Umbilical cord (tissue), 2 donors: ENCODE measurements around the gene CGB7. TPM values are rescaled to one million over a fixed set of nuclear protein-coding genes. Genes with fewer than 3 reads are reported as not detected.

ENCODE experiments used
- DNase-seq: peaks from one replicate; pipeline ENCODE4 v3.0.0-alpha.2; 2015; ENCODE audit warnings: low spot score
- total RNA-seq: library from RNA; depleted of rRNA; stranded (reverse); fragments of >200 nt; gene quantifications from one replicate; pipeline ENCODE4 v1.2.3, GENCODE V29; 2014; ENCODE audit warnings: low replicate concordance; ENCODE audit not compliant: insufficient read depth

CGB7 gene
- not detected for total RNA-seq

DNA sequence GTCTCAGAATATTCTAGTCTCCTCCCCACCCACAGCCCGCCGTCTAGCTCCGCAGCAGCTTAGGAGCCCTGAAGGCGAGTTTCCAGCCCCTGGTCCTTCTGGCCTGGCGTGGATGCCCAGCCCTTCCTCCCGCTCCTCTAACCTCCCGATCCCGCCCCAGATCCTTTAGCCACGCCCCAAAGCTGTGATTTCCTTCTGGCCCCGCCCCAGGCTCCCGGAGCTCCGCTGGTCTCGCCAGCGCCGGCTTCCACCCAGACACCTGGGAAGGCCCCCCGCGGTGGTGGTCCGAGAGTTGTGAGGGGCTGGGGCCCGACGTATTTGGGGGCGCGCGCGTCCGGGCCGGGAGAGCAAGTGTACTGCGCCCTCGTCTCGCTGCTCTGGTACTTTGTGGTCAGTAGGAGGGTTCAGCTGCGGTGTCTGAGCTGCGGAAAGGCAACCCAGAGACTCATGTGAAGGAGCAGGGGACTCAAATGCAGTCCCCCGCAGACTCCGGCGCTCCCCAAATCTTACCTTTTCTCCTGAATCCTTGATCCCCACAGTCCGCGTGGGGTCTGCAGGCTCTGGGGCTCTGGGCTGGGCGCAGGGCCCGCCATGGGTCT, at the start of gene CGB7:
CGB7 (minus strand) TSS at position 114 of the 599 bp plus-strand sequence. CDS start 2,374 bp downstream, outside the sequence.
- DNase-seq = peak; percentile 68

DNA sequence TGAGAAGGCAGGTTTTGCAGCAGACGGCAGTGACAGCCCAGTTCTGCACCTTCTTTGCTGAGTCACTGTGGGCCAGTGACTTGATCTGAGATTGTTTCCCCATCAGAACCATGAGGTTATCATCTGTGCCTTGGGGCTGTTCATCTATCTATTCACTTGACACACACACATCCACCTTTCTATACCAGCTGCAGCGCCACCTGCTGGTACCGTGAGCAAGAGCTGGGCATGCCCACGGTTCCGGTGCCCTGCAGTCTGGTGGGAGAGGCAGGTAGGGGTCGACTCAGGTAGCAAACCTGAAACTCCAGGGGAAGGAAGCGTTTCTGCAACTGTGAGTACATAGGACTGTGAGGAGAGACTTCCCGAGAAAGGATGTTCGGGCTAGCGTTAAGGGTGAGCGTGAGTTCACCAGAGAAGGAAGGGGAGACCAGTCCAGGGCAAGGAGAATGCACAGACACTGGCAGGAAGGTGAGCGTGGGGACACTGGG, 49.1 kb upstream of the CGB7 start:
- peak; percentile 55 for DNase-seq

DNA sequence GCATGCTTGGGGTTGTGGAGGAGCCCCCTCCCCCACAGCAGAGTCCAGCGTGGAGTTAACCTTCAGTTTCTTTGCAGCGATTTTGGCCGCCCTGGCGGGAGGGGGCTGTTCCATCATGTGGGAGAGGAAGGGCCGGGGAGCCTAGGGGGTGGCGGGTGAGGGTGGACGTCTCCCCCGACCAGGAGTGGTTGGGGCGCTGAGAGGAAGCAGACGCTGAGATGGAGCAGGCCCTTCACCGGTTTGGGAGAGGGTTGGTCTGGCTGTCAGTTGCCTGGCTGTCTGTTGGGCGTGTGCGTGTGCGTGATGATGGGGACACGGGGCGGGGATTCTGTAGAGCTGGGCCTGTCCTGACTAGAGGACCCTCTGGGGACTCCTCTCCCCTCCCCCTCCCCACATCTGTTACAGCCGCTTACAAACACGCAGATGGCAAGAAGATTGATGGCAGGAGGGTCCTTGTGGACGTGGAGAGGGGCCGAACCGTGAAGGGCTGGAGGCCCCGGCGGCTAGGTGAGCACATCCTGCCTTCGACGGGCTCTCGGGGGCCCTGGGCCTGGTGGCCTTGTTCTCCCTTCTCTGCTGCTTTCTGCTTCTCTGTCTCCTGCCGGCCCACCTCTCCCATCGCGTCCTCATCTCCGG, 46.8 kb upstream of the CGB7 start:
- DNase-seq = peak; percentile 68

DNA sequence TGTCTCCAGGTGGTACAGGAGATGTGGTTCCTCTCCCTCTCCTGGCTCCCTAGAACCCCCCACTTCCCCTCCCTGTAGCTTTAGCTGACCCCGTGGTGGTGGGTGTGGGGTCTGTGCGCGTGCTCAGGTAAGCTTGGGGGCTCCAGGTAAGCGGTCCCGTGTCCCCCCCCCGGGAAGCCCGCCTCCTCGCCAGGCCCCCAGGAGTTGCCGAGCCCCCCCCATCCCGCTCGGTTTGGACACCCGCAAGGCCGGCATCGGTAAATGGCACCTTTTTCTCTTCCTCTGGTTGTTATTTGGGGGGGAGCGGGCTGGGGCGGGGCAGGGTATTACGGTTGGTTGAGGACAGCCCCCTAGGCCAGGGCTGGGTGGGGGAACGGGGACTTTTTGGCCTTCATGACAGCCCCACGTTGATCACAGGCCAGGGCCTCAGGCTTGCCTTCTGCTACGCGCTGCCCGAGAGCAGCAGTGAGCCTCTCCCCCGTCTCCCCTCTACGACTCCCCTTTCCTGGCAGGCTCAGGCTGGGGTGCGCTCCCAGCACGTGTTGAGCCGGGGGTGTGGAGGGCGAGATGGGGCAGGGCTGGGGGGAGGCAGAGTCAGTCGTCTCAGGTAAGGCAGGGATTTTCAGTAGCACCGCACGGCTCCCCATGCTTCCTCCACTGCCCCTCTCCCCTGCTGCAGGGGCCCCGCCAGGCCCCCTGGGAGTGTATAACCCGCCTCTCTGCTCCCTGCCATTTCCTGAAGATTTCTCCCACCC, 46.0 kb upstream of the CGB7 start:
- DNase-seq = peak; percentile 42

DNA sequence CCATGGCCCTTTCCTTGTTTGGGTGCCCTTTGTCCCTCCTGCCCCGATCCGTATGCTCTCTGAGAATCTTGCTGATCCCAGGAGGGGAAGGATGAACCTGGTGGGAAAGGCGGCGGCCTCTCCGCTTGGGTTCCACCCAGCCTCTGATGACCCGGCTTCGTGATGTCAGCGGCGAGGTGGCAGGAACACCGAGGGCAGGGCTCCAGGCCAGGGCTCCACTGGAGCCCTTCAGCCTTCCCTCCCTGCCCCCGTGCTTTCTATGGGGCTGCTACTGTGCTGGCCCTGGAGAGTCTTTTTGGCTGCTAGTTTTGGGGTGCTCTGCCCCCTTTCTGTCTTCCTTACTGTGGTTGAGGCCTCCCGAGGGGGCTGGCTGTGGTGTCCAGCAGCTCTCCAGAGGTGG, 44.8 kb upstream of the CGB7 start:
- DNase-seq = no peak

DNA sequence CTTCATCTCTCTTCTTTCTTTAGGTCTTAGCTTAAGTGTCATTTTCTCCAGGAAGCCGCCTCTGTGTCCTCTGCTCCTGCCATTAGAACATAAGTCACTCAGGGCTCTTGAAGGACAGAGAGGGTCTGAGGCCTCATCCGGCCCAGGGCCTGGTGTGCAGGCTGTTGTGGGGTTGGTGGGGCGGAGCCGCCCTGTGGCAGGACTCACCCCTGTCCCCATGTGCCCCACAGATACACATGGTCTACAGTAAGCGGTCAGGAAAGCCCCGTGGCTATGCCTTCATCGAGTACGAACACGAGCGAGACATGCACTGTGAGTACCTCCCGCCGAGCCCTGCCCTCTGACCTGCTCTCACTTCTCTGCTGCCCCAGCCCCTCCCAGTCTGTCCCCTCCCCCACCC, 43.6 kb upstream of the CGB7 start:
- no peak for DNase-seq

DNA sequence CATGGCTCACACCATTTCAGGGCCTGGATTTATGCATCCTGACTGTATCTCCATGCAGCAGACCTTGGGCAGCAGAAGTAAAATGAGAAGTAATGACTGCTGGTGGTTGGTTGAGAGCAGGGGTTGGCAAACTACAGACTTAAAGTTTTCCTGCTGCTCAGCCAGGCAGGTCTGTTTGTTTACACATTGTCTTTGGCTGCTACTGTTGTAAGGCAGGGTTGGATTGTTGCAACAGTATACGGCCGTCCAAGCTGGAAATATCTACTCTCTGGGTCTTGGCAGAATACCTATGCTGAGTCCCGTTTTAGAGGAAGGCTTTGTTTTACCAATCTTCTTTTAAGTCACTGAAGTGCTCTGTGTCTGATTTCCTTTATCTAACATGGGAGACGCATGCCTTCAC, 41.2 kb upstream of the CGB7 start:
- DNase-seq = no peak

DNA sequence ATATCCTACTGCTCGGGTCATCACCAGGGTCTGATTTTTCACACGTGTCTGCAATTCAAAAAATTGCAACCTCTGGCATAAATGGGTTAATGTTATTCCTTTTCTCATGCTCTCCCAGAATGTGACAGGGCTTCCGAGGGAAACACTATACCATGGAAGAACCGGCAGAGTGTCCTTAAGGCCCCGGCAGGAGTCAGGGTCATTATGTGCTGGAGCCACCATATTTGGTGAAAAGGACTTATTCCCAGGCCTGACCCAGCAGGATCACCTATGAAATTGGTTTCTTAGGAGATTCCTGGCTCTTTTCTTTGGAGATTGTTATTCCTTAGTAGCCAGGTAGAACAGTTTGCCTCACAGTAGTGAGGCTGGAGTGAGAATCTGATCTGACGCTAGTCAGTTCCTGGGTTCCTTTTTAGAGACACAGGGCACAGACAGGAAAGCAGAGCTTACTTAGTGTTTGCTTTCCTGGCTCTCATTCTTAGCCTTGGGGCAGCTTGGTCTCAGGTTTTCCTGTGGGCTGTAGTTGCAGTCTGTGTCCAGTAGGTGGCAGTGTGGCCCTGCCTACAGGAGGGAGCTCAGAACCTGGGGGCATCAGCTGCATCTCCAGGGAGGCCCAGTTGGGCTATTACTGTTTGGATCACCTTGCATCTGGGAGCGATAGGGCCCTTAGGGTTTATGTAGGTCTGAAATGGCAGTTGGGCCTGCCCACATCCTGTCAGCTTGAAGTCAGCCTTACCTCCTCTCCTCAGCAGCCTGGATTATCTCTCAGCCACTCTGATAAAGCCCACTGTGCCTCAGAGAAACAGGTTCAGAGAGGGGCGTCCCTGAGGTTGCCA, 40.1 kb upstream of the CGB7 start:
- peak; percentile 82 for DNase-seq

DNA sequence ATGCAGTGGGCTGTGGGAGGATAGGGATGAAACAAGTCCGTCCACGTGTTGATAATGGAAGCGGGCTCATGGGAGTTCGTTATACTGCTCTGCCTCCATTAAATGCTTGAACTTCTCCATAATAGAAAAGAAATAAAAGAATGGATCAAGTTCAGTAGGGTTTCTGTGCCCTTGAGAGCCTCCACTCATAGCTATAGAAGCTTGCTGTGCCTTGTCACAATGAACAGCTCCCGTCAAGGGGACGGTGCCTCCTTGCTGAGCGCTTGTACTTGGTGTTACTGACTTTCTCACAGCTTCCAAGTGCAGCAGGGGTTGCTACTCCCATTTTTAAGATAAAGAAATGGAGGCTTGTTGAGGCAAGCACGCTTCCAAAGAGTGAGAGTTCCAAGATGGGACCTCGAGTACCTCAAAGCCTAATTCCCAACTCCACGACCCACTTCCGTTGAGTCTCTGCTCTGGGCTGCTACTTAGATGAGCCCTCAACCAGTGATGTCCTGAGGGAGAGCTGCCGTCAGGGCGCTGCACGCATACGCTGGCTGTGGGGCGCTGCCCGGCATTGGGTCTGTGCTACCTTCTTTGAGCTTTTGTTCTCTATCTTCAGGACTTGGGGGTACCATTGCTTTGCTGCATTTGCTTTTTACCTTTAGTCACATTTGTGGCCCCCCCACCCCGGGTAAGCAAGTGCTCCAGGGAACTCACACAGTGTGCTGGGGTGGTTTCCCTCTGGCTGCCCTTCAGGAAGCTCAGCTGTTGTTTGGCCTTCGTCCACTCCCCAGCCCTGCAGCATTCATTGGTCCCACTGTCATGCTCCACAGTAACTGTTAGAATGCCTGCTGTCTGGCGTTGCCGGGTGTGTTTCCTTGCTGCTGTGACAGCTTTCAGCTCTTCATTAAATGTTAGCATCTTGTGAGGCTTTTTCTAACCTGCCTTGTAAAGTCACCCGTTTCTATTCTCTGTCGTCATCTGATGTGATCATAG, 37.2 kb upstream of the CGB7 start:
- DNase-seq = no peak

DNA sequence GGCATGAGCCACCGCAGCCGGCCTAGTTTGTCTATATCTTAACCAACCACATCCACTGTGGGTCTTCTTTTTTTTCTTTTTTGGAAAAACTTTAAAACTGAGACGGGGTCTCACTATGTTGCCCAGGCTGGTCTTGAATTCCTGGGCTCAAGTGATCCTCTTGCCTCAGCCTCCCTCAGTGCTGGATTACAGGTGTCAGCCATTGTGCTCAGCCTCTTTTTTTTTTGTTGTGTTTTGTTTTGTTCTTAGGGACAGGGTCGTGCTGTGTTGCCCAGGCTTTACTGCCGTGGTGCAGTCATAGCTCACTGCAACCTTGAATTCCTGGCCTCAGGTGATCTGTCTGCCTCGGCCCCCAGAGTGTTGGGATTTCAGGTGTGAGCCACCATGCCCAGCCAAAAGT, 35.1 kb upstream of the CGB7 start:
- no peak for DNase-seq

DNA sequence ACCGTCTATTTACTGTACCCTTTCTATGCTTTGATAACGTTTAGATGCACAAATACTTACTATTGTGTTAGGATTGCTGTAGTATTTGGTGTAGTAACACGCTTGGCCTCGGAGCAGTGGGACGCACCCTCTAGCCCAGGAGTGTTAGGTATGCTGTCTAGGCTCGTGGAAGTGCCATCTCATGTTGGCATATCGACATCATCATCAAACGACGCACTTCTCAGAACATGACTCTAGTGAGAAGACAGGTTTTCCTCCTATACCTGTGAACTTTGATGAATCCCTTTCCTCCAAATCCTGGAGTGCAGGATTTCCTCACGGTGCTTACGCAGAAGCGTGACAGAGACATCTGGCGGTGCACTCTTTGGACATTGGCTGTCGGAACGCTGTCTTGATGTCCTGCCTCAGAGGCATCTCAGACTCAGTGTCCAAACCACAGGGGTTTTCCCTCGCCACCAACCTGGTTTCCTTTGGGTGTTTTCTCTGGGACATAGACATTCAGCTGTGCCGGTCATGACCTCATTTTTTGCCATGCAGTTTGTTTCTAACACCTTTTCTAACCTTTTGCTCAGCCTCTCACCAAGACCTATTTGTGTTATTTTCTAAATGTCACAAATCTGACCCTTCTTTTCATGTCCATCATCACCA, 34.0 kb upstream of the CGB7 start:
- no peak for DNase-seq

DNA sequence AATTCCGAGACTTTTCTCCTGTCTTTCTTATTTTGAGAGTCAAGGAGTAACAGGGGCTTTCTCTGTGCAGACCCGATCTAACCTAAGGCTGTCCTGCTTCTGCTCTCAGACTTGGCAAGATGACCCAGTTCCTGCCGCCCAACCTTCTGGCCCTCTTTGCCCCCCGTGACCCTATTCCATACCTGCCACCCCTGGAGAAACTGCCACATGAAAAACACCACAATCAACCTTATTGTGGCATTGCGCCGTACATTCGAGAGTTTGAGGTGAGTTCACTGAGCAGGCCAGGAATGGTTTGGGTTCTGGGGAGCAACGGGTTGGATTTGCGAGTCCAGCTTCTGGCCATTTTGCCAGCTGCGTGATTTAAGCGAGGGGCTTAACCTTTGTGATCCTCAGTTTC, 28.7 kb upstream of the CGB7 start:
- DNase-seq = no peak

DNA sequence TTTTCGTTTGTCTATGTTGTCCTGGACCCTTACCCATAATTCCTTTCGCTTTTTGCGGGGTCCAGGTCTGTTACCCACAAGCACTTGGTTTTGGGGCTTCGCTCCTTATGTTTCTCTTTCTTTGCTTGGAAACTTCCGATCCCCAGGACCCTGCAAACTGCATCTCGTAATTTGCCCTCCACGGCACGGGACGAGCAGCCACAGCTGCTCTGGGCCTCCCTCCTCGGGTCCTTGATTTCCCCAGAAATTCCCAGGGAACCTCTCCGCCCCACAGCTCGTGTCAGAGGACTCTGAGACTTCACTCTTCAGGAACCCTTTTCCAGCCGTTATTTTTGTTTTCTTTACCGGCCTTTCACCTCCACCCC, 28.3 kb upstream of the CGB7 start:
- DNase-seq = no peak

DNA sequence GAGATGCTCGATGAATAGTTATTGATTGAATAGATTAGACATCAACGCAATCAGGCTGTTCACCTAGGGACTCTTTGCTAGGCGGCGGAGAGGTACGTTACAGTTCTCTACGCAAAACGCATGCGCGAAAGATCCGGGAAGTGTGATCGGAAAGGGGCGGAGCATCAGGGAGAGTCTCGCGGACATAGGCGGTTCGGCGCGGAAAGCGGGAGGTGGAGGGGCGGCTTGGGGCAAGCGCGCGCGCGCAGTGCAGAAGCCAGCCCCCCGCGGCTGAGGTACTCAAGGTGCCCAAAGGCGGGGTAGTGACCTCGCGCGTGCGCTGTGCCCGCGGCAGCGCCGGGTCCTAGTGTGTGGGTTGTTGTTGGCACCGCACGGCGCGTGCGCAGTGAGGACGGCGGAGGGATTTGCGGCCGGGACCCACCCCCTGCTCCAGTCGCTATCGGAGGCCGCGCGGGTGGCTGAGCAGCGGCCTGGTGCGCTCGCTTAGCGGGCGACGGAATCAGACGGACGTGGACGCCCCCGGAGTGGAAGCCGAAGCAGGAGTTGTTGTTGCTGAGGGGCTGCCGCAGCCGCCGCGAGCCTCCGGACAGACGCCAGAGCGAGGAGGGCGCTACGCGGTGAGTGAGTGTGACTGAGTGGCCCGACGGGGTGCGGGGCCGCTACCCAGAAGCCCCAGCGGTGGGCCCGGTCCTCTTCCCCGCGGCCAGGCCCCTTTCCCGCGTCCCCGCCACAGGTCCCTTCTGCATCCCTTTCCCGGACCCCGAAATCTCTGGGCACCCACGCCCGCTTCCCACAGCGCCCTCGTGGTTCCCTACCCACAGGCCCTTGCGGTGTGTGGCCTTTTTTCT, 27.7 kb upstream of the CGB7 start, which contains the start of gene SNRNP70:
SNRNP70 (plus strand) TSS at position 432 of the 848 bp plus-strand sequence. CDS start 964 bp downstream, outside the sequence.
- DNase-seq = peak; percentile 99

DNA sequence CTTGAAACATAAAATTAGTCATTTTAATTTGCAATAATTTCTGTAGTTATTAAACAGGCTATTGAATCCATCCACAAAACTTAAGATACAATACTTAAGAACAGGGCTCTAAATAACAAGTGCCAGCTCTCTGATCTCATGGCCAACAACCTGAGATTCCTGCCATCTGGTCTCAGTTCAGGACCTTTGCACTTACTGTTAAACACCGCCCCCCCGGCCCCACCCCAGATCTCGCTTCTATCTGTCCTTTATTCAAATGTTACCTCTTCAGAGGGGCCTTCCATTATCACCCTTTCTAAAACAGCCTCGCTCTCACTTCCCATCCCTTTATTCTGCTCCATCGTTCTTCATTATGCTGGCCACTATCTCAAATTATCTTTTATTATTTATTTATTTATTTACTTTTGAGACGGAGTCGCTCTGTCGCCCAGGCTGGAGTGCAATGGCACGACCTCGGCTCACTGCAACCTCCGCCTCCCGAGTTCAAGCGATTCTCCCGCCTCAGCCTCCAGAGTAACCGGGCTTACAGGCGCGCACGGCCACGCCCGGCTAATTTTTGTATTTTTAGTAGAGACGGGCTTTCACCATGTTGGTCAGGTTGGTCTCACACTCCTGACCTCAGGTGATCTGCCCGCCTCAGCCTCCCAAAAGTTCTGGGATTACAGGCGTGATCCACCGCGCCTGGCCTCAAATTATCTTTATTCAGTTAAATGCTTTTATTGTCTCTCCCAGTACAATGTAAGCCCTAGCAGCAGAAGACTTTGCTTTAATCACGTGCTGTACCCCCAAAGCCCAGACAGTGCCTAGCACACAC, 26.9 kb upstream of the CGB7 start:
- no peak for DNase-seq

DNA sequence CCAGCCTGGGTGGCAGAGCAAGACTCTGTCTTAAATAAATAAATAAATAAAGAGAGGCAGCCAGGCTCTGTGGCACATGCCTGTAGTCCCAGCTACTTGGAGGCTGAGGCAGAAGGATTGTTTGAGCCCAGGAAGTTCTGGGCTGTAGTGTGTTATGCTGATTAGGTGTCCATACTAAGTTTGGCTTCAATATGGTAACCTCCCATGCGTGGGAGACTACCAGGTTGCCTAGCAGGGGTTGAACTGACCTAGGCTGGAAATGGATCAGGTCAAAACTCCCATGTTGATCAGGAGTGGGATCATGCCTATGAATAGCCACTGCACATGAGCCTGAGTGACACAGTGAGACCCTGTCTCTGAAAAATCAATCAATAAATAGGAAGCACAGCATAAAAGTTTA, 23.7 kb upstream of the CGB7 start:
- no peak for DNase-seq

DNA sequence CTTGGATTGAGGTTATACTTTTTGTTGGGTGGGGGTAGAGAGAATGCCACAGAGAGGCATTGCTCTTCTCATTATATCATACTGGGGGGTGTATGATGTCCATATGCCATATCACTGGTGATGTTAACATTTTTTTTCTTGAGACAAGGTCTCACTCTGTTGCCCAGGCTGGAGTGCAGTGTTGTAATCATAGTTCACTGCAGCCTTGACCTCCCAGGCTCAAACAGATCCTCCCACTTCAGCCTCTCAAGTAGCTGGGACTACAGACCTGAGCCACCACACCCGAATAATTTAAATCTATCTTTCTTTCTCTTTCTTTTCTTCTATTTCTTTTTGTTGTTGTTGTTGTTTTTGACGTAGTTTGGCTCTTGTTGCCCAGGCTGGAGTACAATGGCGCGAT, 22.8 kb upstream of the CGB7 start:
- no peak for DNase-seq

DNA sequence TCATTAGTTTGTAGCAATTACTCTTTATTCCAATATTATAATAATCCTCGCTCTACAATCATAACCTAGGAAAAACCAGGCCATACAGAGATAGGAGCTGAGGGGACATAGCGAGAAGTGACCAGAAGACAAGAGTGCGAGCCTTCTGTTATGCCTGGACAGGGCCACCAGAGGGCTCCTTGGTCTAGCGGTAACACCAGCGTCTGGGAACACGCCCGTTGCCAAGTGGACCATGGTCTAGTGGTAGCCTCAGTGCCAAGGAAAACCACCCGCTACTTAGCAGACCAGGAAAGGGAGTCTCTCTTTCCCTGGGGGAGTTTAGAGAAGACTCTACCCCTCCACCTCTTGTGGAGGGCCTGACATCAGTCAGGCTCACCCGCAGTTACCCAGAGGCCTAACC, 17.3 kb upstream of the CGB7 start:
- peak; percentile 40 for DNase-seq
